HG03280 (cell line): Measurements from ENCODE around the gene LTBR.

Experiments
- ATAC-seq: cut with Tn5 transposase; IDR thresholded peaks from one replicate; pipeline ENCODE4 v1.9.1; 2021; ENCODE audit warnings: mild to moderate bottlenecking, moderate library complexity; ENCODE audit not compliant: unreplicated experiment

Gene LTBR

DNA sequence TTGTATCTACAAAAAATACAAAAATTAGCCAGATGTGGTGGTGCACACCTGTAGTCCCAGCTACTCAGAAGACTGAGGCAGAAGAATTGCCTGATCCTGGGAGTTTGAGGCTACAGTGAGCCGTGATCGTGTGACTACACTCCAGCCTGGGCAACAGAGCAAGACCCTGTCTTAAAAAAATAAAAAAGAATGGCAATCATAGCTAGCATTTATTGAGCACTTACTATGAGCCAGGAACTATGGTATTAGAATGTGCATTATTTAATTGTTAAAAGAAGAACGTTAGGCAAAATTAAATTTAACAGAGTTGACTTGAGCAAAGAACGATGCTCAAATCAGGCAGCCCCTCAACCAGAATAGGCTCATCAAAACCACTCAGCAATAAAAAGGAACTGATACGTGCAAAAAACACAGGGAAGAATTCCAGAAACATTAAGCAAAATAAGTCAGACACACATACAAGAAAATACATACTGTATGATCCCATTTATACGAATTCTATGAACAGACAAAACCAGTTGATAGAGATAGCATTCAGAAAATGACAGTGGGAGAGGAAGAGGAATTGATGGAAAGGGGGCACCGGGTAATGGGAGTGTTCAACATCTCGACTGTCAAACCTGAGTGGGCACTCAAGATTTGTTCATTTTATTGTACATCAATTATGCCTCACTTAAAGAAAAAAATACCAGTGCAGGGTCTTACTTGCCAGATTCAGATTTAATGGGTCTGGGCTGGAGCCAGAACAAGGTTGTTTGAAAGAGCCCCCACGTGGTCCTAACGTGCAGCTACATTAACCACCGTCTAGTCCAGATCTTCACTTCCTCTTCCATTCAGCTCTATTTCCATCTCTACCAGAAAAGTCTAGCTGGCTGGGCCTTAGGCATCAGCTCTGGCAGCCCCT, 16.6 kb upstream of the LTBR start:
- no peak for ATAC-seq

DNA sequence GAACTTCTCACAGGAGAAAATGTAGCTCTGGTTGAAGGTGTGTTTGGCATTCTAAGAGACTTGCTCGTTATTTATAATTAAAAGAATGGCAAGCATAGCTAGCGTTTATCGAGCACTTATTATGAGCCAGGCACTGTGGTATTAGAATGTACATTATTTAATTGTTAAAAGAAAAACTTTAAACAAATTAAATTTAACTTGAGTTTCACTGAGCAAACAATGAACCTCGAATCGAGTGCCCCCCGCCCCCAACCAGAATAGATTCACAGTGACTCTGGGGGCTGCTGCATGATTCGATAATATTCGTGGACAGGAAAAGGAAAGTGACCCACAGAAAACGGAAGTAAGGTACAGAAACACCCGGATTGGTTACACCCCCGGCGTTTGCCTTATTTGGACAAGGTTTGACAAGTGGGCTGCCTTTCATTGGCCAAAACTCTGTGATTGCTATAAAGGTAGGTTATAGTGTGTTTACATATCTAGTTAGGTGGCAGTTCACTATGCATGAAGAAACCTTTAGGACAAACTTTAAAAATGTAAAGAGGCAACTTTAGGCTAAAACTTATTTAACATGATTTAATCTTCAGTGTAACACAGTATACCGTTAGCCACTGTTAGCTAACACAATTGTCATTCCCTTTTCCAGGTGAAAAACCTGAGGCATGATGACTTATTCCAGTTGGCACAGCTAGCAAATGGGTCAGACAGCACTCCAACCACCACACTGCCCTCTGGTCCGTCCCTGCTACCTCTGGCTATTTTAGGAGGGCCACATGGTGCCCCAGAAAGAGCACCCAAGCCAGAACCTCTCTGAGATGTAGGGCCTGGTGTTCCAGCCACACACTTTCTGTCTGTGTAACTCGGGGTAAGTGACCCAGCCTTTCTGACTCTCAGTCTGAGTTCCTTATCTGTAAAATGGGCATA, 15.7 kb upstream of the LTBR start:
- no peak for ATAC-seq

DNA sequence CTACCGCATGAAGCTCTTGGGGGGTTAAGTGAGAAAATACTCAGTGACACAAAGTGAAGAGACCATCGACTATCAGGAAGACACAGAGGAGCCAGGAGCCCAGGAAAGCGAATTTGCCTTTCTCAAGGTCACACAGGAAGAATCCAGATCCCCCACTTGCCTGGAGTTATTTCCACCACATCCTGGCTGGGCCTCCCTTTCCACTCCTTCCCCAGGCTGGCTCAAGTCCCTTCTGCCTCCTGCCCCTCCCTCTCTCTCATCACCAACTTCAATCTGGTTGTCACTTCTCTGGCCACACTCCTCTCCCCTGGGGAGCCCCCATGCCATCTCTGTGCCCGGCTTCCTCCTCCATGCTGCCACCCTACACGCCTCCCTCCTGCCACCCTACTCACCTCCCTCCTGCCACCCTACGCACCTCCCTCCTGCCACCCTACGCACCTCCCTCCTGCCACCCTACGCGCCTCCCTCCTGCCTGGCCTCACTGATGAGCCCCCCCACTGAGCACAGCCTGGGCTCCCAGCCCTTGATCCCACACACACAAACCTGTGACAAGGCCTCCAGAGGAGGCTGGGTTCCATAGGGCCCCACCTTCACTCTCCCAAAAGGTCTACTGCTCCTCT, 14.9 kb upstream of the LTBR start:
- no peak for ATAC-seq

DNA sequence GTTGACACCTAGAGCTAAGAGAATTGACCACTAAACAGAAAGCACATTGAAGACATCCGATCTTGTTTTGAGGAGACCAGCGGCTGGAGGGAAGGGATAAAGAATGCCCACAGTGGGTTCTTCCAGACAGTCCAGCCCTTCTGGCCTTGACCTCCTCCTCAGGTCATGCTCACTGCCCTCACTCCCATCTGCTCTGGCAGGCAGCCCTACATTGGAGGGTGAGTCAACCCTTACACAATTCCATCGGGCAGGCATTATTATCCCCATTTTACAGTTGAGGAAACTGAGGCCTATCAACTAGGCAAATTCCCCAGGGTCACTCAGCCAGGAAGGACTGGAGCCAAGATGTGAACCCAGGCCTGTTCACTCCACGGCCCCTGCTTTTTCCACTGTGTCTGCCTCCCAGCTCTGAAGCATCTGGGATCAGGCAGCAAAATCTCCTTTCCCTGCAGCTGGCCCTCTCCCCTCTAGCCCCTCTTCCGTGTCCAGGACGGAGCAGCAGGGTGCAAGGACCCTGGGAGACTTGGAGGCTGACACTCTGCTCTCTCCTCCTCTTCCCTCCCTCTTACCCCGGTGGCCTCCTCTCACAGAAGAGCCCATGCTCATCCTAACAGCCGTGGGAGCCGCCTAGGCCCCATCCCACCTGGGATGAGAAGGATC, 13.9 kb upstream of the LTBR start:
- no peak for ATAC-seq

DNA sequence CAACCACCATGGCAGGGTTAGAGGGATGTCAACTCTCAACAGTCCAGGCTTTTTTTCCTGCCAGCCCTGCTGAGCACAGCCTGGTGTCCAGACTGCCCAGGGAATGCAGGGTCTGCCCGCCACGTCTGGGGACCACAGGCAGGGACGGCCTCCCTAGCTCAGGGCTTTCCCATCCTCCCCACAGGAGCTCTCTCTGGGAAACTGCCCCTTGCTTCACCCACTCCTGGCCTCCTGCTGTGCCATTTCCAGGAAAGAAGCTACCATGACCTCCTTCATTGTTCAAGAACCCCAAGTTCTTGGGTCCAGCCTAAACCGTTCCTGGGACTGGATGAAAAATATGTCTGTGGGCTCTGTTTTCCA, 13.4 kb upstream of the LTBR start:
- ATAC-seq, result no peak

DNA sequence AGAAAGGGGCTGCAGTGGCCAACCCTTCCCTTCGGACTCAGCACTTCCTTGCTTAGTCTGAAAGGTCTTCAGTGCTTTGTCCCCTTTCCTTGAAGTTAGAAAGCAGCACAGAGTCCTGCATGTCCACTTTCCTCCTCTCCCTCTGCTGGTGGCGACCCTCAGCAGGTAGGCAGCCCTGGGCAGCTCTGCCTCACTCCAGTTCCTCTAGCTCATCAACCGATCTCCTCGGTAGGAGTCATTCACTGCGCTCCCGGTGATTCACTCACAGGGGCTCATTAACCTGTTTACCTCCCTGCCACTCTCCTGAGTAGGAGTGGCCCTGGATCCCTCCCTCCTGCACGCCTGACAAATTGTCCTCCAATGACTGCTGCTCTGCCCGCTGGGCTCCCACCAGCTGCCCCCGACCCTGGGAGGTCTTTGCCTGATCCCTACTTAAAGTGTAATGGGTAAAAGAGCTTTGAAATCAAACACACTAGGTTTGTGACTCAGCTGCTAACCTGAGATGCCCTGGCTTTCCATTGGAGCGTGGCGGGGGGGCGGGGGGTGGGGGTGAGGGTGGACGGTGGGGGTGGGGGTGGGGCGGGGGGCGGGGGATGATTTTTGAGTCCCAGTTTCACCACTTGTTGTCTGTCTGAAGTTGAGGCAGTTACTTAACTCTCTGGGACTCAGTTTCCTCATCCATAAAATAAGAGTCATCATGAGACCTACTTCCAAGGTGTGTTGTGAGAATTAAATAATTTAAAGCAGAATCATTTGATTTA, 12.8 kb upstream of the LTBR start:
- ATAC-seq, result no peak

DNA sequence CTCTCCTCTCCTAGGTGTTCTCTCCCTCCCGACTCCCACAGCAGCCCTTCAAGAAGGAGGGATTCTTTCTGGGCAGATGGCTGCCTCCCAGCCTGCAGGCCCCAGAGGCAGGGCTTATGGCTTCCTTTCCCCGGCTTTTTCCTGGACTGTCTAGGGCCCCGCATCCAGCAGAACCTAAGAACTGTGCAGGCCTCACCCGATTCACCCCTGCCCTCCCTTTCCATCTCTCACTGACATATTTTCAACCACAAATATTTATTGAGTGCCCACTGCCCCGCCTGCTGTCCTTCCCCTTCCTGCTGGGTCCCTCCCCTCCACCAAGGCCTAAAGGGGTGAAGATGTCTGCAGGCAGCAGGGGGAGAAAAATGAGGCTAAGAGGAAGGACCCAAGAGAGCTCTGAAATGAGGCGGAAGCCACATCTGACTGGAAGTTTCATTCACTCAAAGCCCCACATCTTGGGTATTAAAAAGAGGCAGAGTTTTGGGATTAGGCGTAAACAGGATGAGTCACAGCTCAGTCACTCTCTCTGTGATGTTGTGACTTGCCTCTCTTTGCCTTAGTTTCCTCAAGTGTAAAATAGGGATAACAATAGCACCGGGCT, 11.5 kb upstream of the LTBR start:
- no peak for ATAC-seq

DNA sequence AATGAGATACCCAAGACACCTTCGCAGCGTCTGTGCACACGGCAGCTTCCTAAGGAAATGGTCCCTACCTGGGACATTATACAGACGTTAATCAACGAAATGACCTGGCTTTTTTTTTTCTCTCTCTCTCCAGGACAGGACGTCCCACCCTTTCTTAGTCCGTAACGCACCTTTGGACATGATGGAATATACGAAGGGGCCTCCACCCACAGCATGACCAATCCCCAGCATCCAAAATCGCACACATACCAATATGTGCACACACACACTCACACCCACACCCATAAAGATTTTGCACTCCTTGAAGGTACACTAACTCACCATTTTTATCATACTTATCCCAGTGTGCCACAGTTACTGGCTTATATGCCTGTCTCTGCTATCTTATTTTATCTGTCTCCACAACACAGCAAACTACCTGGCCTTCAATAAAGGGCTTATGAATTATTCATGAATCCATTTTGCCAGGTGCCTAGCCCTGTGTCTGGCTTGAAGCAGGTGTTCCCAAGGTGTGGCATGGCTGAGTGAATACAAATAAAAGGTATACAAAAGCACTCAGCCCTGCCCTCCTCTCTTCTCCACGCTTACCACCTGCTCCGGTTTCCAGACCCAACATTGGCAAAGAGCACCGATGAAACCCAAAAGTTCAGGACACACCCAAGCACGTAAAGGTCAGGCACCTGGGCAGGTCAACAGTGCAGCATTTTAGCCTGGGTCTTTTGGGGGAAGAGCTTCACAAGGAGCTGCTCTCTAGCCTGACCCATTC, 10.8 kb upstream of the LTBR start:
- ATAC-seq, result no peak

DNA sequence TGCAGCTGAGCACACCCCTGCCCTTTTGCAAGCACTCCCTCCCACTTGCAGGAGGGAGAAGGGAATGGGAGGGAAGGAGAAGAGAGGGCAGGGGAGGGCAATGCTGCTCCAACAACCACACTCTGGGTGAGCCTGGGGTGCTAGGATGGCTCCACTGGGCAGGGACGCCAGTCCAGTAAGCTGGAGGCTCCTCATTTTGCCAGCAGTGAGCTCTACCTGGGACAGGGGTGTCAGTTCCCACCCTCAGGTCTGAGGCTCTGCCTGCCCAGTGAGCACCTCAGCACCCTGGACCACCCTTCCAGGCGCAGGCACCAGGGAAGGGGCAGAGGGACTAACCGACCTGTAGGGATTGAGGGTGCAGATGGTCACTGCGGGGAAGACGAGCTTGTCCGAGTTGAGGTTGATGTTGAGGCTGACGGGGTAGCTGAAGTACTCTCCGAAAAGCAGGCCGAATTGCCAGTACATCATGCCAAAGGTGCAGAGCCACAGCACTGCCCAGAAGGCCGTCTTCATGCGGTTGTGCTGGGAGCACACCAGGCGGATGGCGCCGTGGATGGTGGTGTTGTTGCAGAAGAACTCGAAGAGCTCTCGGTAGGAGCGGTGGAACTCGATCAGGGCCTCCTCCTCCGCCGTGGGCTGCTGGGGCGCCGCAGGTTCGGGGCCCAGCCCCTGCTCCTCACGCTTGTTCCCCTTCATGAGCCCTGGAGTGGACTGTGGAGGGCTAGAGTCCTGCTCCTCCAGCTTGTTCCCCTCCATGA, 9.8 kb upstream of the LTBR start:
- no peak for ATAC-seq

DNA sequence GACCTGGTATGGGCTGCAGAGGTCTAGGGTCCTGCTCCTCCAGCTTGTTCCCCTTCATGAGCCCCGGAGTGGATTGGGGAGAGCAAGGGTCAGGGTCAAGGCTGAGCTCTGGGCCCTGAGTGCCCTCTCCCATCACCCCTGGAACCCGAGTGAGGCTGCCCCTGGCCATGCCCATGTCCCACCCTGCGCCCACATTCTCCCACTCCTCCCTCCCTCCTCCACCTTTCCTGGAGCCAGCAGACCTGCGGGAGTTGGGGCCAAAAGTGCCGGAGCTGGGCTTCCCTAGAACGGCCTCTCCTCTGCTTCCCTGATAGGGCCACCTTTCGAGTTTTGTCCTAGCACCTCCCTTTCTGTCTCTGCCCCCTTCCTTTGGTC, 9.2 kb upstream of the LTBR start:
- ATAC-seq, result no peak

DNA sequence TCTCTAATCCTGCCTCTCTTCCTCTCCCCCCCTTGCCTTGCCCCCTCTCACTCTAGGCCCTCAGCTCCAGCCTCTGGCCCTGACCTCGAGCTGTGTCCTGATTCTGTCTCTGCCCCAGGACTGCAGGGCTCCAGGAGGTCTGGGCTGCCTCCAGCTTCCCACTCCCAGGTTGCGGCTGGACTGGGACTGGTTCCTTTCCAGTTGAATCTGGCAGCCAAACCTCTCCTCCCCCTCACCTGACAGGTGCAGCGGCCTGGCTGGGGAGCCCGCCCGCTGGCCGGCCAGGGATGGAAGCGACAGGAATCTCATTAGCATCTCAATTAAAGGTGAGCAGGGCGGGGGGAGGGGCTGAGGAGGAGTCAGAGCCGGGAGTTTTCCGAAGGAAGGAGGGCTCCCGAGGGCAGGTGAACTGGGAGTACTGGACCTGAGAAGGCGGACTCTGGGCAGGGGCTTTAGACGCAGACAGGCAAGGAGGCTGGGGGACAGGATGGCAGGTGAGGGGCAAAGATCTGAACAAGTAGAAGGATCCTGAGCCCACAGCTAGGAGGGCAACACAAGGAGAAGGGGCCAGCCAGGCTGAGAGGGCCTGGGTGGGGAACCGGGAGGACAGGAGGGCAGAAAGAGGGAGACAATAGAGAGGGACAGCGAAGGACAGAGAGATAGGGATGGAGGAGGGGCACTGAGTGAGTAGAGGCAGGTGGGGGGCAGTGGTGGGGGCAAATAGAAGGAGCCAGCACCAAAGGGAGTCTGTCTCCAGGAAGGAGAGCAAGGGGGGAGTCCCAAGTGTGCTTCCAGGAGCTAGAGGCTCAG, 8.5 kb upstream of the LTBR start, which contains the start of gene SCNN1A:
SCNN1A (minus strand) TSS at position 295 of the 810 bp plus-strand sequence. CDS start 780 bp downstream, outside the sequence.
- ATAC-seq, result no peak

DNA sequence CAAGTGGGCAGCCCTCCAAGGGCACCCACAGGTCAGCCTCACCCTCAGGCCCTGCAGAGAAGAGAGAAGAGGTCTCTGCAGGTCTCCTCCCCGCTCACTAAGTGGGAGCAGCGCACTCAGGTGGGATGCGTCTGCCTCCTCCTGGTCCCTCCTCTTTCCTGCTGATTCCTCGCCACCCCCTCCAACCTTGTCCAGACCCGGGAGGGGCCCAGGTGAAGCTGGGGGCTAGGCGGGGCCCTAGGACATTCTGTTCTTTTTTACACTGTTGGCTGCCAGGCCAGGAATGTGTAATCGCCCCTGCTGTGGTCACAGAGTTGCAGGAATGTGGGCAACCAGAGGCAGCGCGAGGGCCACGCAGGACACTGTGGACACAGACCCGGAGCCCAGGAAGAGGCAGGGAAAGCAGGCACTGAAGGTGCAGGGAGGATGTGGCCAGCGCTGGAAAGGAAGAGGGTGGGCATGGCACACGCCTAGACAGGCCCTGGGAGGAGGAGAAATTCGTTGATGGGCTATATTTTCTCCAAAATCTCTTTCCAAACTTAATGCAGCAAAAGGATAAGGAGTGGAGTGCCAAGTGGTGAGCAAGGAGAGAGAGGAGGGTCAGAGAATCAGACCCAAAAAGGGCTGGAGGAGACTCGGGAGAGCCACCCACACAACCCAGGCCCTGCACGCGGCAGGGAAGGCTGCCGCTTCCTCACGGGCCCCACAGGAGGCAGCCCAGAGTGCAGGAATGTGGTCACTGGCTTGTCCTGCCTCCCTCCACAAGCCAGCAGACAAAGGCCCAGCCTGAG, 7.7 kb upstream of the LTBR start:
- ATAC-seq, result no peak

DNA sequence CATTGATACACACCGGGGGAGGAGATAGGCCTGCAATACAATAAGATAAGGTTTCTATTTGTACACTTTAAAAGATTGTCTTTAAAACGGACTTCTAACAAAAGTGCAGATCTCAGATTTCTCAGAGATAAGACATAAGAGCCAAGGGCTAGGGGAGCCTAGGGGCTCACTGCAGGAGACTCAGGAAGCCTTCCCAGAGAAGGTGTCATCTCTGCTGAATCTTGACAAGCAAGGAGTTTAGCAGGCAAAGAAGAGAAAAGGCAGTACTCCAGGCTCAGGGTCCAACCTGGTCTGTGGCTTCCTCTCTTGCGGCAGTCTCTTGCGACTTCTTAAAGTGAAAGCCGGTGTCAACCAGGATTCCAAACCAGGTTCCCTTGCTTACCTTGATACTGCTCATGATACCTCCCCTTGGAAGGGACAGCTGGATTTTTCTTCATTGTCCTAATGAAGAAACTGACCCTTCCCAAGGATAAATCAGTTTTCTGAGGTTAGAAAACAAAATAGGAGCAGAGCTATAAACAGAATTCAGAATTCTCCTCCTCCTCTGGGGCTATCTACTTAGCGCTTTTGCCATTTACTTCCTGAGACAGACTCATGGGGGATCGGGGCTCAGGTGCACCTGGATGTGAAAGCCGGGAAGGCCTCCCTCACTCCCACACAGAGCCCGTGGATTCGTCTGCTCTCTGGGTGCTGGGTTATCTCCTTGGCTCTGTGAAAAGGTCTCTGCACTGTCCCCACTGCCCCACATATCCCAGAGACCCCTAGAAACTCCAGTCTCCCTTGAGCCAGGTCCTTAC, 6.9 kb upstream of the LTBR start:
- no peak for ATAC-seq

DNA sequence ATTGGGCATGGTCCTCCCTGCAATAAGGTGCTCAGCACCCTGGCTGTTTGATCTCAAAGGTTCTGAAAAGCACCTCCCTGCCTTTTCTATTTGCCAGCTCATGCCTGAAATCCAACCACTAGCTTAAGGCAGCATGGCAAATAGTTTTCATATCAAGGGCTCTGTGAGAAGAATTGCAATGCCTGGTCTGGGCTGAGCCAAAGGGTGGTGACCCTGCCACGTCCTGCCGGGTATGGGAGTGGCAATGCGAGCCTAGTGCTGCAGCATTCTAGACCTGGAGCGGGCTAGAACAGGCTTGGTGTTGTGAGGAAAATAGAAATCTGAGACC, 6.3 kb upstream of the LTBR start:
- ATAC-seq, result no peak

DNA sequence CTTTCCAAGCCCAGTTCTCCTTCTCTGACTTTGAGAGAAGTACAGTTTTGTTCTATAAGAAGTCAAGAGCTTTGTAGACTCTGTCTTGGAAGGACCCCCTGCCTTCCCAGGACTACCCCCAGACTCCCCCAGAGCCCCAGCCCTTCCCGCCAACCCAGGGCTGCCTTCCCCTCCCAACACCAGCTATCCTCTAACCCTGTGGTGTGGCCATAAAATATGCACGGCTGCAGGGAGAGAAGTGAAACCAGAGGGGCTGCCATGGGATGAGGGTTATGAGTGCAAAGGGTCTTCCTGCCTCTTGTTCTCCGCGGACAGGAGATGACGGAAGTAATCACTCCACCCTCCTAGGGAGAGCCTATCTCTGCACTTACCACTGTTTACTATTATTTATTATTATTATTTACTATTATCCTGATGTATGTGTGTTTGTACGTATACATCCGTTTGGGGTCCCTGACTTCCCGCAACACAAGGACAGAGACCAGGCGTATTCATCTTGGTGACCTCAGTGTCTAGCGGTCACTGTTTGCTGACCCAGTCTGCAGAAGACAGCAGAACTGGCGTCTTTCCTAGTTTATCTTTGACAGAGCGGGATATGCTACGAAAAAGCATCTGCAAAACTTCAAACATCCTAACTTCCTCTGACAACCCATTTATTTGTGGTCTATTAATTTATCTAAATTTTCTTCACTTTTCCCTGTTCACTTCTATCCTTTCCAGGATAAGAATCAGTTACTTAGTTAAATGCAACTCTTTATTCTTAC, 5.1 kb upstream of the LTBR start:
- no peak for ATAC-seq
